HG03520 (cell line): ENCODE results near the gene HMGB2.

Source experiments
- ATAC-seq: cut with Tn5 transposase; IDR thresholded peaks from one replicate; pipeline ENCODE4 v1.9.1; 2021; ENCODE audit warnings: mild to moderate bottlenecking, moderate library complexity; ENCODE audit not compliant: unreplicated experiment

HMGB2 gene

DNA sequence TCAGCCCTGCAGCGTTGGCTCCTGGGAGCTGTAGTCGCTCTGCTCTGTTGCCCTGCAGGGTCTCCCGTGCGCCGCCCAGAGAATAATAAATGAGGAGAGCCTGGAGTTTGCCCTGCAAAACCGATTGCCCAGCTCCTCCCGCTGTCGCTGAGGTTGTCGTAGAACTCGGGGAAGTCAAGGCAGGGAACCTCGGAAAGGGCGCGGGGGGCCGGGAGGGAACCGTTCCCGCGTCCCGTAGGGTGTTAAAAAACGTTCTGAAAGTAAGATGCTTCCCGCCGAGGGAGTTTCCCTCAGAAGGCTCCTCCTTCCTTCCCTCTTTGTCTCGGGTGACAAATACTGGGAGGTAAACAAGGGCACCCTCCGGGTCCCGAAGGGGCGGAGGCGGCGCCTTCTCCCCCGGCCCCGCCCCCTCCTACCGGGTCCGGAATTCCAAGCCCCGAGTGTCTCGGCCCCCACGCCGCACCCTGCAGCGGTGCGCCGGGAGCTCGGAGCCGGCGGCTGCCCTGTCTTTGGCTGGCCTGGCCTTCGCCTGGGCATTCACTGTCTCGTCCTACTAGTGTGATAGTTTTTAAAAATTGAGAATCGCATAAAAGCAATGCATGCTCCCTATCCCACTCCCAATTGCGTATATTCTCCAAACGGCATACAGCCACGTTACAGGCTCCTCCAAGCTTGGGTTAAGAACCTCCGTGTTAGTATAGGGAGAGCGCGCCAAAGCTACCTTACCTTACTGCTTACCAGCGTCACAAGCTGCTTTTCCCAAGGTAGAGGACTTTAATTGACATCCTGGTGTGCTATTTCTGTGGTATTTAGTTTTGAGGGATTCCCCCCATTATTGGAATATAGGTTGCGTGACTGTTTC is 964 bp upstream of the HMGB2 start:
- peak; percentile 12 for ATAC-seq

DNA sequence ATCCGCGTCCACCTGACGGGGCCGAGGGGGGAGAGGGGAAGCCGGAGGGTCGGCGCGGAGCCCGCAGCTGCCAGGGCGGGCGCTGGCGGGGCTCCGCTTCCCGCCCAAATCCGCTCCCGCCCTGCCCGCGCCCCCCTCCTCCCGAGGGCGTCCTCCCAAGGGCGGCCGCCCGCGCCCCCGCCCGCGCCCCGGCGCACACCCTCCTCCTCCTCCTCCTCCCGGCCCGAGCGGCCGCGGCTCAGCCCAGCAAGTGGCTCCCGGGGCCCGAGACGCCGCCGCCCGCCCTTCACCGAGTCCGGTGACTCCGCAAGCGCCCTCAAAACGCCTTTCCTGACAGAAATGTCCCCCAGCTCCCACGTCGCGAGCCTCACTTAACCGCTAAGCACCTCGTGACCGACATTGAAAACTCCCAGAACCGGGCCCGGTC is 487 bp downstream of the HMGB2 start:
- no peak for ATAC-seq

DNA sequence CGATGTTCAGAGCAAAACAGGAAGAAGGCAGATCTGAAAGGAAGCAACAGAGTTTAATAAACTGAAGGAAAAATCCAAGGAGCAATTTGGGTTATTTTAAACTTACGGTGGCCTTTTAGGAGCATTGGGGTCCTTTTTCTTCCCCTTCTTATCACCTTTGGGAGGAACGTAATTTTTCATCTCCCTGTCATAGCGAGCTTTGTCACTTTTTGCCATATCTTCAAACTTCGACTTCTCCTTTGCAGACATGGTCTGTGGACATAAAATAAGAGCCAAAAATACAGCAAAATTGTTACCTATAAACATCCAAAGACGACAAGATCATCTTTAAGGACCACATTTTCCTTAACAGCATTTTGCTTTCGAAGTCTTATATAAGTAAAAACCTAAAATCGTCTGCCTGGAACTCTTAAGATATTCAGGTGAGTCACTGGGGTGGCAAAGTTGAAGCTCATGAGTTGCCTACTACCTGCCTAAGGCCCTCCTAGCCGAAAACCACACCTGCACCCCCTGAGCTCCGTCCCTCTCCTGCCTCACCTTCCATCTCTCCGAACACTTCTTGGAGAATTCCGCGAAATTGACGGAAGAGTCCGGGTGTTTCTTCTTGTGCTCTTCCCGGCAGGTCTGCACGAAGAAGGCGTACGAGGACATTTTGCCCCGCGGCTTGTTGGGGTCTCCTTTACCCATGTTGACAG is 1.0 kb downstream of the HMGB2 start:
- no peak for ATAC-seq

DNA sequence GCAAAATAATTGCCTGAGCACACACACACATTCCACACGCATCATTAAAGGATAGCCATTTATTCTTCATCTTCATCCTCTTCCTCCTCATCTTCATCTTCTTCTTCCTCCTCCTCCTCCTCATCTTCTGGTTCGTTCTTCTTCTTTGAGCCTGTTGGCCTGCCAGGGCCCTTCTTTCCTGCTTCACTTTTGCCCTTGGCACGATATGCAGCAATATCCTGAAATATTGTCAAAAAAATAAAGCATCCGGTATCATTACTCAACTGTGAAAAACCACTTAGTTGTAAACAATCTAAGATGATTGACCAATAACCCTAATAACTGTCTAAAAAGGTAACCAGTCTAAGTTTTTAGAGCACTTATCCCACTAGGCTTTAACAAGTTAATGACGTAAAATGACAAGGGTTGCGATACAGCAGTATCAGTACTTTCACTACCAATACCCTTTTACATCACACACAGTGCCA is 2.1 kb downstream of the HMGB2 start:
- no peak for ATAC-seq

DNA sequence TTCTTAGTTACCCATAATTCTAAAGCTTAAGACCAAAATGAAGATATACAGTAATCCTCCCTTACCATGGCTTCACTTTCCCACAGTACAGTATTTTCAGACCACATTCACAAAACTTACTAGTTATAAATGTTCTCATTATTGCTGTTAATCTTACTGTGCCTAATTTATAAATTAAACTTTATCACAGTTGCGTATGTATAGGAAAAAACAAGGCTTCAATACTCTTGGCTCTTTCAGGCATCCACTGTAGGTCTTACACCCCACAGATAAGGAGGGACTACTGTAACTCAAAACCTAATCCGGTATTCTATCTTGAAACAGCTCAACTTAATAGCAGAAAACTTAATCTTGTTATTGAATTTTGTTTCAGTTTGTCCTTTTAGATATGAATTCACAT is 3.6 kb downstream of the HMGB2 start:
- no peak for ATAC-seq

DNA sequence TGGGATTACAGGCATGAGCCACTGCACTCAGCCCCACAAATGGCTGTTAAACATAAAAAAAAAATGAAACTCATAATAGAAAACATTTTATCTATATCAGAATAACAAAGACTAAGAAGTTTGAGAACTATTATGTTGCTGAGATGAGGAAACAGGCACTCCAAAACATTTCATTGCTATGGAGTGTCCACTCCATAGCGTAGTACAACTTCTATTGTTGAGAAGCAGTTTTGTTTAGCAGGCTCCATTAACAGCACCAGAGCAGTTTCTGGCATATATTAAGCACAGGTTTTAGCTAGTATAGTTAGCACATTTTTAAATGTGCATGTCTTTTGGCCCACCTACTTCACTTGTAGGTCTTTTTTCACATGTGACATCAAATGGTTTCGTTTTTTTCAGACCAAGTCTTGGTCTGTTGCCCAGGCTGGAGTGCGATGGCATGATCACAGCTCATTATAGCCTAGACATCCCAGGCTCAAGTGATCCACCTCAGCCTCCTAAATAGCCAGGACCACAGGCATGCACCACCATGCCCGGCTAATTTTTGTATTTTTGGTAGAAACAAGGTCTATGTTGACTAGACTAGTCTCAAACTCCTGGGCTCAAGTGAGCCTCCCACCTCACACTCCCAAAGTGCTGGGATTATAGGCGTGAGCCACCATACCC is 5.8 kb downstream of the HMGB2 start:
- ATAC-seq: no peak

DNA sequence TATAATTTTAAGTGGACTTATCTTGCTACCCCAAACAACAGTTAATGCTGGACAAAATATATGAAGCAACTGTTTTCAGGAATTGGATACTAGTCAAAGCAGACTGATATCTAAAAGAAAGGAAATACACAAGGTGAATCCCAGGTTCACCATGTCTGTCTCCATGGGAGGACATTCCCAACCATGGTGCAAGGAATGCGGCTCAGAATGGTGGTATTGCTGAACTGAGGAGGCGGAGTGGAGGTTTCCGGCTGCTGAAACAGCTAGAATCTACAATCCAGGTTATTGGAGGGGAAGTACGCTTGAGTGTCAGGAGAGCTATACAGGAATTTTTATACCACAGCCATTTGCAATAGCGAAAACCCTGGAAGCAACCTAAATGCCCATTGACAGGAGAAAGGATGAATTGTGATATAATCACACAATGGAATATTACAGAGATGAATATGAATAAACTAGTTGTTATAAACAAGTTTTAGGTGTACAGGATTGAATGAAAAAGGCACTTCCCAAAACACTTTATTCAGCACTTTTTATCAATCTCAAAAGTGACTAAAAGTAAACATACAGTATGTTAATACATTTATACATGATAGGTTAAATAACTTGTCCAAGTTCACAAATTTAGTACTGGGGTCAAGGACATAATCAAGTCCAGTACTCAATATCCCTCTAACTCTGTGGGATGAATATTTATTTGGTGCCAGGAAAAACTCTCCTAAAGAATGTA is 9.0 kb downstream of the HMGB2 start:
- ATAC-seq: no peak

DNA sequence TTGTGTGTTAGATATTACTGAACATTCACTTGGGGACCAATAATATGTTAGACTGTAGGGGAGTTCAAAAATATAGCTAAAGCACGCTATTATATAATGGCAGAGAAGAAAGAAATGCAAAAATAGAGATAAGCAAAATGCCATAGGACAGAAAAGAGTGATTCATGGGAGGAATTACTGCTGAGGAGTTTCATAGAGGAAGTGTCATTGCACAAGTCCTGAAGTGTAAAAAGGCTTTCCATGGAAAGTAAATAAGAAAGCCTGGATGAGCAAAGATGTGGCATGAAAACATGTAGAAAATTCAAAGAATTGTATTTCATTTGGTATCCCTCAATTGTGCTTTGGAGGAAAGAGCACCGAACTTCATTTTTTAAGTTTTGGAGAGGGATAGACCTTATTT is 14.5 kb downstream of the HMGB2 start:
- no peak for ATAC-seq

DNA sequence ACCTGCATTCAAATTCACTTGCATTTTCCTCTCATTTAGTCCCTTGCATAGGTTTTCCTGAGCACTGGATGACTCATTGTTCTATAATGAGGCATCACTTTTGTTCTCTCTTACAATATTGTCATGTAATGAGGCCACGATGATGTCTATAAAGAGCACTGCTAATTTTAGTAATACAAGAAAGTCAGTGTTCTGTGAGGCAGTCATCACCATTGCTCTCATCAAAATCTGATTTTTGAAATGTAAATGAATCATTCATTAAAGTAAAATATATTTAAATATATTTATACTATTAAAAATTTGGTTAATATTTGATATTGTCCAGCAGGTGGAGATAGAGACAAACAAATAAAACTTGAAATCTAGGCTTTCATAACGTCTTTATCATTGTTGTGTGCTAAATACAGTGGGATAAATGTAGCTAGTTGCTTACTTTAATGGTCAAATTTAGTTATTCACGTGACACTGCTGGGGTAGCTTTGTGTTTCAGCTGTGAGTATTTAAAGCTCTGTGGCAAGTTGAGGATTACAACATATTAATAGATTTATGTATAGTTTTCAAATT is 15.4 kb downstream of the HMGB2 start:
- ATAC-seq: no peak

DNA sequence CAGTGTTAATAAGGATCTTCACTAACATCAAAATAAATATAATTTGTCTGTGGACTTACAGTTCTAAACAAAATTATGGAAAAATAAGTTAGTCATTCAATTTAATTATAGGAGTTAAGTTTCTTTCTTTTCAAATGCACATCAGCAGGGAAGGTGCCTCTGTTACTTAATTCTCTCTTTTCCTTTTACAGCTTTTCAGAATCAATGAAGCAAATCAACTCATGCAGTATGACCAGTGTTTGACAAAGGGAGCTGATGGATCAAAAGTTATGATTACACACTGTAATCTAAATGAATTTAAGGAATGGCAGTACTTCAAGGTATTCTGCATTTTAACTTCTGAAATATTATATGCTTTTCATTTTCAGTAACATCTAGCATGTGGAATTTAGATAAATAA is 15.9 kb downstream of the HMGB2 start:
- no peak for ATAC-seq

DNA sequence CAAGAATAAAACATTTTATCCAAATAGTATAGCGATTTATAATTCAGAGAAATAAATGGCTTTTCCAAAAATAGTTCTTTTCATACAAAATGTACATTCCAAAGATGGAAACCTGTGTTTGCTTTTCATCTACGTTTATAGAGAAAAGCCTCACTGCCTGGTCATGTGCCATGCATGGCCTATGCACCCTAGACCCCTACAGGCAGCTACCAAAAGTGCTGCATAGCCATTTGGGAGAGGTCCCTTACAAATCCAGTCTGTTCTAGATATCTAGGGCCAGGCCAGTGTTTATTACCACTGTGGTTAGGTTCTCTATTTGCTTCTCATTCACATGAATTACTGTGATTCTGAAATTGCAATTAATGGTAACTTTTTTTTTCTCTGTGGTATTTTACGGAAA is 17.2 kb downstream of the HMGB2 start:
- ATAC-seq: peak; percentile 54

DNA sequence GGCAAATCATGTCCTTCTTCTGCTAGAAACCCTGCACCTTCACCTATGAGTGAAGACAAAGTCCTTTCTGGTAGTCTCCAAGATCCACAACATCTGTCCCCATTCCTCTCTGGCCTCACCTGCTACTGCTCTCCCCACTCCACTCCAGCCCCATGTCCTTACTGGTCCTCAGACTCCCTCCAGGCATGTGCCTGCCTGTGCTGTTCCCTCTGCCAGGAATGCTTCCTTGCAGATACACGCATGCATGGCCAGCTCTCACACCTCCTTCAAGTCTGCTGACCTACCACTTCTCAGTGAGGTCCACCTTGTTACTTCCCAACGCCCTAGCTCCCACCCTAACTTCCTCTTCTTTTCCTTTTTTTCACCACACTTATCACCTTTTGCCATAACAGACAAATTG is 18.1 kb downstream of the HMGB2 start:
- no peak for ATAC-seq

DNA sequence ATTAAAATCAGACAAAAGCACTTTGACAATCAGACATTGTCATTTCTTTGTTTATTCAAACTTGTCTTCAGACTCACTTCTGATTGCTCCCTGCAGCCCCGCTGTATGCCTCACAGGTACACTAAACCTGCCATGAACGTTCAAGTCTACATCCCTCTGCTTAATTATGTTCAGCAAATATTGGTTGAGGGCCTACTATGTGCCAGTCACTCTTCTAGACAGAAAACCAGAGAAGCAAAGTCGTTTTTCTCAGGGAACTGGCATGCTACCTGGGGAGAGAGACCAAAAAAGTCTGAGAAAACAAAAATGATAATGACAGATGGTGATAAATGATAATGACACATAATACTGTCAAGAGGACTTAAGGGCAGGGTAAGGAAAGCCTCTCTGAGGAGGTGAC is 19.4 kb downstream of the HMGB2 start:
- no peak for ATAC-seq

DNA sequence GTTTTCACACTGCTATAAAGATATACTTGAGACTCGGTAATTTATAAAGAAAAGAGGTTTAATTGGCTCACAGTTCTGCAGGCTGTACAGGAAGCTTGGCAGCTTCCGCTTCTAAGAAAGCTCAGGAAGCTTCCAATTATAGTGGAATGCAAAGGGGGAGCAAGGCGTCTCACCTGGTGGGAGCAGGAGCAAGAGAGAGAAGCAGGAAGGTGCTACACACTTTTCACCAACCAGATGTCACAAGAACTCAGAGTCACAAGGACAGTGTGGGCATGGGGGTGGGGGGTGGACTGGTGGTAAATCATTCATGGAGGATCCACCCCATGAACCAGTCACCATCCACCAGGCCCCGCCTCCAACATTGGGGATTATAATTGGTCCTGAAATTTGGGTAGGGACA is 22.8 kb downstream of the HMGB2 start:
- no peak for ATAC-seq

DNA sequence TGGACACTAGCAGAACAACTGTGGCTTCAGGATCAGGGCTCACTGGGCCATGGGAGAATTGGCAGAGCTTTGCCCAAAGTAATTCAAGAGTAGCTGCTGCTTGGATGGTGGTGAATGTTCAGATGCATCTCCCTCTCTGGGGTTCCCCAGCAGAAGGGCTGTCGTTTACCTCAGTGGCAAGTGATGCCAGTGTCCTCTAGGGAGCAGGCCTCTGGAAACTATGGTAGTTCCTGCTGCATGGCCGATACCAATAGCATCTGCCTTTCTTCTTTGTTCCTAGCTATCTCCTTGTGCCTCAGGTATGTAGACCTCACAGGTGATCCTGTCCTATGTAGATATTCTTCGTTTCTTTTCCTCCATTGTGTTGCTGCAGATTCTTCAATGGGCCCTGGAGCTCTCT is 26.4 kb downstream of the HMGB2 start:
- ATAC-seq: no peak

DNA sequence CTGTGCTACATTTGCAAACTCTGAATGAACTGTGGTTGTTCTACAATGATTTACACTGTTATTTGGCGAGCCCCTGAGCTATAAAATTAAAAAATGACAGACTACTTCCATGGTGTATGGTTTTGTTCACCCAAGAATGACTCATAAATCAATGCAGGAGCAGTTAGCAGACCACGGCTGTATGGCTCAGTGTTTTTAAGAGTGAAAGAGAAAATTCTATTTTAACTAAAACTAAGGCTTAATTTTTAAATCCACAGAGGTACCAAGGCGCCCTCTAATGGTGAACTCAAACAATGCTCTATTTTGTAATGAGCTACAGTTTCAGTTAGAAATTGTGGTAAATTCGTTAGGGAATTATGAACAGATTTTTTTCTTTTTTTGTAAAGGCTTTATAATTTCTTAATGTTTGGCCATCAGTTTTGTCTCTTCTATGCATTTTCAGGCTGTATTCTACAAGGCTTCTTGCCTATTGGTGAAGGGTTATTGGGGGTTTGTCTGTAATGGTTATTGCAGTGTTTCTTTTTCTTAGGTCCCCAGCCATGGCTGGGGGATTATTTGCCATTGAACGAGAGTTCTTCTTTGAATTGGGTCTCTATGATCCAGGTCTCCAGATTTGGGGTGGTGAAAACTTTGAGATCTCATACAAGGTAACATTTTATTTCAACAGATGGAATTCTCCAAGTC is 32.5 kb downstream of the HMGB2 start:
- peak; percentile 53 for ATAC-seq

DNA sequence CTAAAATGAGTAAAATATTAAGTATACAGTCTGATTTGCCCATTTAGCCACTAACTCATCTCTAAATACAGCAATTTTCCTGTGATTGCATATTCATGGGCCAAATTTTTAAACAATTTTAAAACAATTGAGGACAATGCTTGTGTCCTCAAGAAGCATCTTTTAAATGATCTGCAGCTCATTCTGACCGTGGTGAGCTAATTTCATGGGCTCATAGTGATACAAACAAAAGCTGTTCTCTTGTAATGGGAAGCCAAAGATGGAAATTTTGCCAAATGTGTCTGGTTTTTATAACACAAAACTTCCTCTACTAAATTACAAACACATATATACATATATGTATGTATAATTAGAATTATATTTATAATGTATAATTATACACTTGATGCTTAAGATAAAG is 39.7 kb downstream of the HMGB2 start:
- no peak for ATAC-seq

DNA sequence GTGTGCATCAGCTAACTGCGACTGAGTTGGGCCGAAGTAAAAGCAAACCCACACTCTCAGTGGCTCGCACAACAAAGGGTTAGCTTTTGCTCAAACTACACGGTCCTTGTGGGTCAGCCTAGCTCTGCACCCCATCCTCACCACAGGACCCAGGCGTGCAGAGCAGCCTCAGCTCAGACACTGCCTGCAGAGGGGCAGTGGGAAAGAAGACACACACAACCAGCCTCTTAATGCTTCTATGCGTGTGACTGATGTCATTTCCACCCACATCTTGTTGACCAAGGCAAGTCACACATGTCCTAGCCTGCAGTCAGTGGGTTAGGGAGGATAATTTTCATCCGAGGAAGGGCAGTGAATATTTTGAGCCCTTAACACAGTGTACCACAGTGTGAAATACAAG is 40.5 kb downstream of the HMGB2 start:
- ATAC-seq: no peak

DNA sequence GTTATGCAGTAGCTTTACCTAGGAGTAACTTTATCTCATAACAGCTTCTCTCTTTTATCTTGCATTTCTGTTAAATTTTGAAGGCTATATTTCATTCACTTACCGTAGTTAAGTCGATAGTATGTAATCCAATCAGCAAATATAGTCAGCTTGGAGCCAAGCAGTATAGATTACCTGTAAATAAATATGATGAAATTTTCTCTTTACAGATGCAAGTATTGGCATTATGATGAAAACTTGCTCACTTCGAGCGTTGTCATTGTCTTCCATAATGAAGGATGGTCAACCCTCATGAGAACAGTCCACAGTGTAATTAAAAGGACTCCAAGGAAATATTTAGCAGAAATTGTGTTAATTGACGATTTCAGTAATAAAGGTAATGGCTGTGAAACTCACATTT is 42.3 kb downstream of the HMGB2 start:
- no peak for ATAC-seq

DNA sequence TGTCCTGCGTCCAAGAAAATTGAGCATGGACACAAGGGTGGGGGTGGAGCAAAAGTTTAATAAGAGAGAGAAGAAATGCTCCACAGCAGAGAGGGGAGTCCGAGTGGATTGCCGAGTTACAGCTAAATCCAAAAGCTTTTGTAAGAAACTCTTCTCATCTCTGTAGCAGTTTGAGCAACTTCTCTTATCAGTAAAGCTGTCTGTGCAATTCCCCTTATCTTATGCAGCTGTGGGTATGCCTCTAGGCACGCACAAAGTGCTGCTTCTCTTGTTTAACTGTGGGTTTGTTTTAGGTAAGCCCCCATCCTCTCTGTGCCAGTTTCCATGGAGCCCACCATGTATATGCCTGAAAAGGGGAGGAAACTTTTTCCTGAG is 44.8 kb downstream of the HMGB2 start:
- peak; percentile 18 for ATAC-seq
